NCI-H460 (cell line): ENCODE results near the gene PATJ. TPM values are rescaled to one million over a fixed set of nuclear protein-coding genes. Genes with fewer than 3 reads are reported as not detected.
"Not testable (repeated sequence)": the region's sequence is repeated elsewhere in the genome, so short reads cannot be mapped to it uniquely, and the experiment has no call there.

Experiments
- DNase-seq: peaks from one replicate; pipeline ENCODE4 v3.0.0-alpha.2; 2016; ENCODE audit warnings: low read depth; ENCODE audit errors: extremely low read depth
- polyA plus RNA-seq: library from polyadenylated mRNA; depleted of rRNA; stranded (reverse); fragments of >200 nt; gene quantifications from 2 replicates; pipeline ENCODE4 v1.2.3, GENCODE V29; 2014; cell fraction: nucleus; rRNA removed
- total RNA-seq: library from RNA; depleted of rRNA; stranded (reverse); fragments of >200 nt; shearing (Covaris generic); gene quantifications from 2 replicates; pipeline ENCODE4 v1.2.3, GENCODE V29; 2014; rRNA removed

The PATJ gene
- total RNA-seq, result 18.9 and 21.1 TPM in 2 replicates
- 13.1 and 18.5 TPM in 2 replicates for polyA plus RNA-seq

GRCh38 chr1:61741711-61742619 is at the start of gene PATJ:
Gene PATJ, plus strand, starts transcription at chr1:61742480. Its CDS starts 20,413 bp downstream, at chr1:61762893.
- no peak for DNase-seq

GRCh38 chr1:61699911-61700851 is 42.1 kb upstream of the PATJ start:
- no peak for DNase-seq

GRCh38 chr1:61708953-61709907 is 33.0 kb upstream of the PATJ start:
- no peak for DNase-seq

GRCh38 chr1:61709908-61710289 is 32.4 kb upstream of the PATJ start:
- DNase-seq, result no peak

- DNase-seq, result not testable (repeated sequence)
Observed at GRCh38 chr1:61711257-61711656, 31.0 kb upstream of the PATJ start.

- DNase-seq, result no peak
Observed at GRCh38 chr1:61711969-61712368, 30.3 kb upstream of the PATJ start.

GRCh38 chr1:61718996-61719663 is 23.1 kb upstream of the PATJ start:
- not testable (repeated sequence) for DNase-seq

- no peak for DNase-seq
Observed at GRCh38 chr1:61724506-61724812, 17.8 kb upstream of the PATJ start.

GRCh38 chr1:61724813-61725694 is 17.2 kb upstream of the PATJ start, which contains the start of gene TM2D1:
Gene TM2D1, minus strand, starts transcription at chr1:61725141. Its CDS starts 21 bp downstream, at chr1:61725120.
- DNase-seq, result peak; percentile 88

GRCh38 chr1:61727544-61727943 is 14.7 kb upstream of the PATJ start:
- DNase-seq, result no peak

GRCh38 chr1:61730679-61731078 is 11.6 kb upstream of the PATJ start:
- DNase-seq, result not testable (repeated sequence)

- no peak for DNase-seq
Observed at GRCh38 chr1:61732726-61733125, 9.6 kb upstream of the PATJ start.

GRCh38 chr1:61740751-61741700 is 1.3 kb upstream of the PATJ start:
- no peak for DNase-seq

- no peak for DNase-seq
Observed at GRCh38 chr1:61742620-61743430, 545 bp downstream of the PATJ start.

- DNase-seq, result no peak
Observed at GRCh38 chr1:61743431-61743705, 1.1 kb downstream of the PATJ start.

- no peak for DNase-seq
Observed at GRCh38 chr1:61743716-61744580, 1.7 kb downstream of the PATJ start.
